Stomach (tissue), 9 donors: ENCODE results near the gene DENND2D. TPM values are rescaled to one million over a fixed set of nuclear protein-coding genes. Genes with fewer than 3 reads are reported as not detected.

Experiments used
- DNase-seq, 2 donors: peaks; one replicate each; pipeline versions ENCODE4 v3.0.0 to v3.0.0-alpha.2; 2013 to 2019
- H3K27ac ChIP-seq, 5 donors: fragments of 200-600 bp in 4 of 5; sonication (generic) in 4 of 5; one replicate each; pipeline ENCODE4 v1.5.1; 2013 to 2019; ENCODE audit warnings: mild to moderate bottlenecking in 1 of 5, moderate library complexity in 1 of 5
- H3K27me3 ChIP-seq, 3 donors: fragments of 200-600 bp; sonication (generic); one replicate each; pipeline ENCODE4 v1.5.1; 2017 to 2019; ENCODE audit warnings: mixed run types in 1 of 3
- H3K36me3 ChIP-seq, 4 donors: fragments of 200-600 bp; sonication (generic); 1 replicate in 3 of 4; 2 replicates in 1 of 4; pipeline ENCODE4 v1.5.1; 2016 to 2019
- H3K4me1 ChIP-seq, 4 donors: fragments of 200-600 bp; sonication (generic); one replicate each; pipeline ENCODE4 v1.5.1; 2016 to 2019
- H3K4me3 ChIP-seq, 4 donors: fragments of 200-600 bp; sonication (generic) in 3 of 4; one replicate each; pipeline ENCODE4 v1.5.1; 2016 to 2019; ENCODE audit warnings: mild to moderate bottlenecking in 1 of 4
- H3K9me3 ChIP-seq, 4 donors: fragments of 200-600 bp; sonication (generic); one replicate each; pipeline ENCODE4 v1.5.1; 2016 to 2019
- CTCF ChIP-seq, 7 experiments: fragments of 450-650 bp in 4 of 7; fragments of 200-600 bp in 3 of 7; sonication (generic) in 3 of 7; IDR thresholded peaks; one replicate each; pipeline ENCODE4 v1.5.1; 2016 to 2019; ENCODE audit warnings: antibody characterized with exemption in 7 of 7, control low read depth in 2 of 7, mild to moderate bottlenecking in 1 of 7
- EP300 ChIP-seq: sonication (generic); formaldehyde crosslinking; IDR thresholded peaks from one replicate; pipeline ENCODE4 v1.6.1; 2017; ENCODE audit warnings: antibody characterized with exemption
- POLR2A ChIP-seq, 4 donors: fragments of 450-650 bp; IDR thresholded peaks; one replicate each; pipeline ENCODE4 v1.6.1; 2016; ENCODE audit warnings: antibody characterized with exemption in 4 of 4, control low read depth in 2 of 4, mild to moderate bottlenecking in 1 of 4, moderate library complexity in 1 of 4
- POLR2AphosphoS5 ChIP-seq, 3 donors: sonication (generic); formaldehyde crosslinking; IDR thresholded peaks; one replicate each; pipeline ENCODE4 v1.6.1; 2016; ENCODE audit warnings: antibody characterized with exemption in 3 of 3
- WGBS, 5 donors: extraction: QIAGEN DNeasy Blood & Tissue Kit in 3 of 5; methylation state at CpG; one replicate each; pipeline versions ENCODE4 v1.1.5 to v1.1.7; 2013 to 2018; 5-methylcytosine and 5-hydroxymethylcytosine counted together
- intact Hi-C: fragments of 100-400 bp; cut with DNase I; formaldehyde crosslinking; loops from one replicate; pipeline ENCODE4 v1.15.1; 2023; ENCODE audit warnings: low total_unique reads
- polyA plus RNA-seq, 3 donors: library from polyadenylated mRNA; stranded (reverse); fragments of 200-250 nt; gene quantifications; one replicate each; pipeline ENCODE4 v1.2.3, GENCODE V29; 2013
- total RNA-seq, 5 donors: library from RNA; depleted of rRNA; stranded (reverse); fragments of >200 nt; gene quantifications; one replicate each; pipeline versions ENCODE4 v1.1.0 to v1.2.3, GENCODE V29; 2014 to 2016
- donor health status: healthy with polysubstance abuse.
- donor health status: Bipolar disorder and iron deficiency.
- donor health status: healthy.

Gene DENND2D
- total and polyA plus RNA-seq, 8 donors: 24.6 to 121 (median 39.5) TPM

GRCh38 chr1:111147948-111148347, 52.5 kb downstream of the DENND2D start:
- DNase-seq: no peak
- 29 to 46% (median 40%) methylated on average over 3 of the region's 3 CpGs for WGBS, 5 donors
- Histone ChIP-seq H3K4me1 (peaks cover 0 to 44% (median 20%) of the 10 kb centered on the region in 4 donors), H3K36me3 (peaks cover 10 to 59% (median 51%) of the 10 kb centered on the region in 4 donors), H3K27ac (no peak overlapping the region), H3K27me3 (no peaks in the 10 kb centered on the region), H3K4me3 (no peak overlapping the region), H3K9me3 (no peaks in the 10 kb centered on the region)
- intact Hi-C loops: no loop called here
- TF ChIP-seq POLR2A (IDR thresholded peaks at IDR 0.05) (no peak), POLR2AphosphoS5 (IDR thresholded peaks at IDR 0.05) (no peak), EP300 (no peak), CTCF (IDR thresholded peaks at IDR 0.05) (no peak)

- Histone ChIP-seq H3K9me3 (no peaks in the 10 kb centered on the region), H3K36me3 (peaks cover 9 to 41% (median 37%) of the 10 kb centered on the region in 4 donors), H3K4me3 (no peak overlapping the region), H3K27ac (no peak overlapping the region), H3K27me3 (no peaks in the 10 kb centered on the region), H3K4me1 (peaks cover 15 to 54% (median 32%) of the 10 kb centered on the region in 4 donors)
- intact Hi-C loops: no loop called here
- DNase-seq: no peak
- TF ChIP-seq POLR2AphosphoS5 (IDR thresholded peaks at IDR 0.05): no peak
- no peak for TF ChIP-seq POLR2A (IDR thresholded peaks at IDR 0.05)
- no peak for TF ChIP-seq EP300
- no peak for TF ChIP-seq CTCF (IDR thresholded peaks at IDR 0.05)
These were observed 54.3 kb downstream of the DENND2D start for GRCh38 chr1:111145963-111146768.

- Histone ChIP-seq H3K36me3 (peaks cover 9 to 35% (median 30%) of the 10 kb centered on the region in 4 donors), H3K27me3 (no peaks in the 10 kb centered on the region), H3K4me3 (no peak overlapping the region), H3K9me3 (no peaks in the 10 kb centered on the region), H3K4me1 (peaks cover 21 to 59% (median 35%) of the 10 kb centered on the region in 4 donors), H3K27ac (no peak overlapping the region)
- no peak for TF ChIP-seq CTCF (IDR thresholded peaks at IDR 0.05)
- TF ChIP-seq POLR2A (IDR thresholded peaks at IDR 0.05): no peak
- TF ChIP-seq POLR2AphosphoS5 (IDR thresholded peaks at IDR 0.05): no peak
- TF ChIP-seq EP300: no peak
- intact Hi-C loops: no loop called here
- WGBS, 5 donors: 91 to 100% (median 95%) methylated on average over 1 to 2 of the region's 2 CpGs
- DNase-seq: no peak
These were observed 54.9 kb downstream of the DENND2D start for GRCh38 chr1:111145542-111145941.

GRCh38 chr1:111142356-111142975, 58.0 kb downstream of the DENND2D start:
- H3K27ac ChIP-seq: no peak overlapping the region

More at GRCh38 chr1:111142356-111142975, 58.0 kb downstream of the DENND2D start:
- H3K9me3 ChIP-seq: no peaks in the 10 kb centered on the region
- 36 to 52% (median 45%) methylated on average over 5 of the region's 5 CpGs for WGBS, 5 donors
- TF ChIP-seq CTCF (IDR thresholded peaks at IDR 0.05): no peak
- TF ChIP-seq POLR2AphosphoS5 (IDR thresholded peaks at IDR 0.05): no peak
- TF ChIP-seq POLR2A (IDR thresholded peaks at IDR 0.05): no peak
- peaks cover 0 to 6% (median under 1%) of the 10 kb centered on the region in 4 donors for H3K36me3 ChIP-seq
- peak overlapping the region in 2 of 4 donors; percentile 4 to 20 for H3K4me3 ChIP-seq
- H3K4me1 ChIP-seq: peaks cover 18 to 64% (median 46%) of the 10 kb centered on the region in 4 donors
- intact Hi-C loops: no loop called here
- no peaks in the 10 kb centered on the region for H3K27me3 ChIP-seq
- DNase-seq: peak in 1 of 2 donors; percentile 39
